ENCODE results near the gene VWF.

The VWF gene

DNA sequence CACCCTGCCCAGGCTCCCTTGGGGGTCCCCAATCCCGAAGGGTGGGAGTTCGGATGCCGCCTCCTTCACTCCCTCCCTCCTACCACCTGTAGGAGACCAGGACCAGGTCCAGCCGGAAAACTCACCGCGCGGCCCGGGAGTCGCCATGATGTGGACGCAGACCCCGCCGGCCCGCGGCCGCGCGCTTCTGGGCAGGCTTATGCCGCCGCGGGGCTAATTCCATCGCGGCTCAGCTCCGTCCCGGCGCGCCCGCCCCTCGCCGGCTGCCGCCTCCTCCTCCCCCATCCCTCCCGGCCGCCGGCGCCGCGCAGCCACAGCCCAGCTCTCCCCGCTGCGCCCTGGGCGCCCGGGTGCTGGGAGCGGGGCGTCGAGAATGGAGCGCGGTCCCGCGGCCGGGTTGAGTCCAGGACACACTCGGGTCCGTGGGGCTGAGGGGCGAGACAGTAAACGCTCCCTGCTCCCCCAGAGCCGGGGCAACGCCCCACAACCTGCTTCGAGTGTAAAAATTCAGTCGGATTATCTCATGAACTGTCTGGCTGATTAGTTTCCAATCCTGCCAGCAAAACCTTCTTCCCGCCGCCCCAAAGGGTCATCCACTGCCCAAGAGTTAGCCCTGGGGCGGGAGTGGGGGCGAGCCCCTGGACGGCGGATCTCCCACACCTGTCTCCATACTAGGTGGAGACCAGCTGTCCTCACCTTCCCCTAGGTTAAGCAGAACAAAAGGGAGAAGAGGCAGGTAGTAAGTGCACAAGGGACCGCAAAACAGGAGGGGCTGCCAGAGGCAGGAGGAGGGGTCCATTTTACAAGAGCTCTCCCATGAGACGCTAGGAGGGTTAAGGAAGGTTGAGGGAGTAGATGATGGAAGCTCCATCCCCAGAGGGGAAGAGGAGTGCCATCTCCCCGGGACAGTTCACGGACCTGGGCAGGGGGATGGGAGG lies 179.1 kb downstream of the VWF start, which contains the start of gene ANO2:
ANO2 (minus strand) TSS at position 189 of the 938 bp plus-strand sequence; CDS start at position 147, 42 bp downstream.
- H3K9me3 ChIP-seq (ENCODE audit: control insufficient read depth, low read length), result no peaks in the 10 kb centered on the region
- H3K79me2 ChIP-seq, result no peaks in the 10 kb centered on the region
- no peak within 1 kb of the TSS for H3K9ac ChIP-seq
- H3K4me1 ChIP-seq, result no peaks in the 10 kb centered on the region
- peak within 1 kb of the TSS; percentile 43 for H3K4me3 ChIP-seq (ENCODE audit: low read depth, low read length)
- H3K27ac ChIP-seq, result no peak within 1 kb of the TSS
- peak within 1 kb of the TSS; percentile 85 for H3K4me2 ChIP-seq (ENCODE audit: low read length)
- H3K36me3 ChIP-seq (ENCODE audit: control insufficient read depth, insufficient read depth, low read length), result no peaks in the 10 kb centered on the region
- TF ChIP-seq, protein P1, sequence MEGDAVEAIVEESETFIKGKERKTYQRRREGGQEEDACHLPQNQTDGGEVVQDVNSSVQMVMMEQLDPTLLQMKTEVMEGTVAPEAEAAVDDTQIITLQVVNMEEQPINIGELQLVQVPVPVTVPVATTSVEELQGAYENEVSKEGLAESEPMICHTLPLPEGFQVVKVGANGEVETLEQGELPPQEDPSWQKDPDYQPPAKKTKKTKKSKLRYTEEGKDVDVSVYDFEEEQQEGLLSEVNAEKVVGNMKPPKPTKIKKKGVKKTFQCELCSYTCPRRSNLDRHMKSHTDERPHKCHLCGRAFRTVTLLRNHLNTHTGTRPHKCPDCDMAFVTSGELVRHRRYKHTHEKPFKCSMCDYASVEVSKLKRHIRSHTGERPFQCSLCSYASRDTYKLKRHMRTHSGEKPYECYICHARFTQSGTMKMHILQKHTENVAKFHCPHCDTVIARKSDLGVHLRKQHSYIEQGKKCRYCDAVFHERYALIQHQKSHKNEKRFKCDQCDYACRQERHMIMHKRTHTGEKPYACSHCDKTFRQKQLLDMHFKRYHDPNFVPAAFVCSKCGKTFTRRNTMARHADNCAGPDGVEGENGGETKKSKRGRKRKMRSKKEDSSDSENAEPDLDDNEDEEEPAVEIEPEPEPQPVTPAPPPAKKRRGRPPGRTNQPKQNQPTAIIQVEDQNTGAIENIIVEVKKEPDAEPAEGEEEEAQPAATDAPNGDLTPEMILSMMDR (IDR thresholded peaks at IDR 0.05), result no peak
- H3K27me3 ChIP-seq (ENCODE audit: control insufficient read depth, insufficient read depth, low read length), result no peaks in the 10 kb centered on the region
- peak within 1 kb of the TSS; percentile 47 for H2AFZ ChIP-seq

DNA sequence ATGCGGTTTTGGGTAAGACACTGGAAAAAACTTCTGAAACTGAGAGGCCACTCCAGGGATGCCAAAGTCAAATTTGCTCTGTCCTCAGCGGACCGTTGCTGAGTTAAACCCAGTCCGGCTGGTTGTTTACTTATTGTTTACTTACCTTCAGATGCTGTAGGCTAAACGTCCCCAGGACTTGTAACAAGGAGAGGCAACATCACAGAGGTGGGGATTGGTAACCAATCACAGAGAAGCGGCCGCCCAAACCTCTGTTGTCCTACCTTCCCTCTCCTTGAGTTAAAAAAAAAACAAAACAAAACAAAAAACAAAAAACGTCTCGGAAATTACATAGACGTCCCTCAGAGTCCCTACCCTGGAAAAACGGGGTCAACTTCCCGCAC lies 179.8 kb downstream of the VWF start:
- H3K36me3 ChIP-seq (ENCODE audit: control insufficient read depth, insufficient read depth, low read length), result no peaks in the 10 kb centered on the region
- H3K4me2 ChIP-seq (ENCODE audit: low read length), result peak overlapping the region; percentile 85
- no peaks in the 10 kb centered on the region for H3K79me2 ChIP-seq
- peak overlapping the region; percentile 47 for H2AFZ ChIP-seq
- peak overlapping the region; percentile 43 for H3K4me3 ChIP-seq (ENCODE audit: low read depth, low read length)
- H3K9ac ChIP-seq, result no peak overlapping the region
- TF ChIP-seq, protein P1 (IDR thresholded peaks at IDR 0.05), result no peak
- no peaks in the 10 kb centered on the region for H3K4me1 ChIP-seq
- H3K27ac ChIP-seq, result no peak overlapping the region
- no peaks in the 10 kb centered on the region for H3K27me3 ChIP-seq (ENCODE audit: control insufficient read depth, insufficient read depth, low read length)
- H3K9me3 ChIP-seq (ENCODE audit: control insufficient read depth, low read length), result no peaks in the 10 kb centered on the region

DNA sequence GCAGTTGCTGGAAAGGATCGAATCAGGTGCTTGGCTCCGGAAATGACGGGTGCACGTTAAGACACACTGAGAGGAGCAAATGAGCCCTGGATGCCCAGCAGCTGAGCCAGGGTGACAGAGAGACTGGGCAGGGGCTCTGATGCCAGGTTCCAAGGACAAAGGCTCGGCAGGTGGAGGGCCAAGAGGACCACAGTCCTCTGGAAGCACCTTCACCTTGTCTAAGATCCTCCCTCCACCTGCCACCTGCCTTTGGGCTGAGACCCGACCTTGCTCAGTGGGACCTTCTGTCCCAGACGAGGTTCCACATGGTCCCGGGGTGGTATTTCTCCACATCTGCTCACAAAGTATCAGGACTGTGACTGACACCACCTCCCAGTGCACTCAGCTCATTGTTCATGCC lies 180.4 kb downstream of the VWF start:
- H3K79me2 ChIP-seq, result no peaks in the 10 kb centered on the region
- no peaks in the 10 kb centered on the region for H3K36me3 ChIP-seq (ENCODE audit: control insufficient read depth, insufficient read depth, low read length)
- H2AFZ ChIP-seq, result no peak overlapping the region
- H3K4me2 ChIP-seq (ENCODE audit: low read length), result no peak overlapping the region
- TF ChIP-seq, protein P1 (IDR thresholded peaks at IDR 0.05), result no peak
- H3K4me3 ChIP-seq (ENCODE audit: low read depth, low read length), result no peak overlapping the region
- no peaks in the 10 kb centered on the region for H3K4me1 ChIP-seq
- H3K9ac ChIP-seq, result no peak overlapping the region
- no peaks in the 10 kb centered on the region for H3K27me3 ChIP-seq (ENCODE audit: control insufficient read depth, insufficient read depth, low read length)
- H3K9me3 ChIP-seq (ENCODE audit: control insufficient read depth, low read length), result no peaks in the 10 kb centered on the region
- H3K27ac ChIP-seq, result no peak overlapping the region

DNA sequence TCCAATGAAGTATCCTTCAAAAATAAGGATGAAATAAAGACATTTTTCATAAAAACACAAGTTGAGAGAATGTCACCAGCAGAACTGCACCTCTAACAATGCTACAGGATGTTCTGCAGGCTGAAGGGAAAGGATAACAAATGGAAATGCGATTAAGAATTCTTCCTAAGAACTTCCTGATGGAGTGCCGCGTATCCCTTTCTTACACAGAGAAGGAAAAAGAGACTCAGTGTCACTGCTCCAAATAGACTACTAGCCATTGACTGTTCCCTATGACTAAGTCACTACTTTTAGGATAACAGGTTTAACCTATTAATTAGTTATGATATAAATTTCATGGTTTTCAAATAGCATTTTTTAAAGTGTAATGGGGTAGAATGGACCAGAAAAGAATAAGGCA lies 182.6 kb downstream of the VWF start:
- Histone ChIP-seq H3K4me3 (ENCODE audit: low read depth, low read length) (no peak overlapping the region), H3K36me3 (ENCODE audit: control insufficient read depth, insufficient read depth, low read length) (no peaks in the 10 kb centered on the region), H3K9ac (no peak overlapping the region), H3K9me3 (ENCODE audit: control insufficient read depth, low read length) (no peaks in the 10 kb centered on the region), H3K27ac (no peak overlapping the region), H3K27me3 (ENCODE audit: control insufficient read depth, insufficient read depth, low read length) (no peaks in the 10 kb centered on the region), H3K79me2 (no peaks in the 10 kb centered on the region), H3K4me1 (no peaks in the 10 kb centered on the region), H3K4me2 (ENCODE audit: low read length) (no peak overlapping the region), H2AFZ (no peak overlapping the region)
- TF ChIP-seq, protein P1 (IDR thresholded peaks at IDR 0.05), result no peak
